Activated T-helper 17 cell treated with anti-CD3 and anti-CD28 coated beads, Interleukin-2, amount 50 U/mL, for 72 hours (primary cell): ENCODE data around the gene RIN3. TPM values are rescaled to one million over a fixed set of nuclear protein-coding genes. Genes with fewer than 3 reads are reported as not detected.

Experiments
- ATAC-seq: fragments of 150-1000 bp; cut with Tn5 transposase; replicated peaks from 2 replicates; pipeline ENCODE4 v1.10.0; 2021; ENCODE audit warnings: mild to moderate bottlenecking, moderate library complexity
- H3K27ac Mint-ChIP-seq: one replicate; pipeline ENCODE4 v1.8.0; 2022; ENCODE audit warnings: mixed read lengths
- H3K27me3 Mint-ChIP-seq: one replicate; pipeline ENCODE4 v1.8.0; 2022; ENCODE audit warnings: mixed read lengths
- H3K36me3 Mint-ChIP-seq: one replicate; pipeline ENCODE4 v1.8.0; 2022; ENCODE audit warnings: low read depth, mild to moderate bottlenecking, mixed read lengths
- H3K4me1 Mint-ChIP-seq: one replicate; pipeline ENCODE4 v1.8.0; 2022; ENCODE audit warnings: mixed read lengths
- H3K4me3 Mint-ChIP-seq: one replicate; pipeline ENCODE4 v1.8.0; 2022; ENCODE audit warnings: mild to moderate bottlenecking, mixed read lengths
- H3K9me3 Mint-ChIP-seq: one replicate; pipeline ENCODE4 v1.8.0; 2022; ENCODE audit warnings: mixed read lengths
- total RNA-seq, 2 donors: library from RNA; stranded (reverse); gene quantifications; one replicate each; pipeline ENCODE4 v1.2.3, GENCODE V29; 2022

The RIN3 gene
- total RNA-seq, 2 donors from 2014 or later, result 14.1 to 24.1 TPM

DNA sequence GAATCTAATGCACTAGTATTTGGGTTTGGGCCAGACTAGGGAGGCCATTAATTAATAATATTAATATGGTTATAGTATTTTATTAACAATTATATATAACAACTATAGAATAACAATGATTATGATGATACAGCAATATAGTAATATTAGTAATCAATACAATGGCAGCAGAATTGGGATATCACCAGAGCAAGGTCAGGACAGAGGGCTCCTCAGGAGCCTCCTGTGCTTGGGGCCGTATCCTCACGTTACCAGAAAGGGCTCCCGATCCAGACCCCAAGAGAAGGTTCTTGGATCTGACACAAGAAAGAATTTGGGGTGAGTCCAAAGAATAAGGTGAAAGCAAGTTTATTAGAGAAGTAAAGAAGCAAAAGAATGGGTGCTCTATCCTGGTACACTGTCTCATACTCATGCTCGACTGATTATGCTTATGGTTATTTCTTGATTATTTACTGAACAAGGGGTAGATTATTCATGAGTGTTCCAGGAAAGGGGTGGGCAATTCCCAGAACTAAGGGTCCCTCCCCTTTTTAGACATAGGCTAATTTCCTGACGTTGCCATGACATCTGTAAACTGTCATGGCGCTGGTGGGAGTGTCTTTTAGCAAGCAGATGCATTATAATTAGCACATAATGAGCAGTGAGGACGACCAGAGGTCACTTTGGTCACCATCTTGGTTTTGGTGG lies 61.6 kb downstream of the RIN3 start:
- peaks cover 9% of the 10 kb centered on the region for H3K4me1 Mint-ChIP-seq
- no peak for ATAC-seq
- H3K27me3 Mint-ChIP-seq, result no peaks in the 10 kb centered on the region
- no peak overlapping the region for H3K27ac Mint-ChIP-seq
- no peak overlapping the region for H3K4me3 Mint-ChIP-seq
- no peaks in the 10 kb centered on the region for H3K9me3 Mint-ChIP-seq
- peaks cover 11% of the 10 kb centered on the region for H3K36me3 Mint-ChIP-seq

DNA sequence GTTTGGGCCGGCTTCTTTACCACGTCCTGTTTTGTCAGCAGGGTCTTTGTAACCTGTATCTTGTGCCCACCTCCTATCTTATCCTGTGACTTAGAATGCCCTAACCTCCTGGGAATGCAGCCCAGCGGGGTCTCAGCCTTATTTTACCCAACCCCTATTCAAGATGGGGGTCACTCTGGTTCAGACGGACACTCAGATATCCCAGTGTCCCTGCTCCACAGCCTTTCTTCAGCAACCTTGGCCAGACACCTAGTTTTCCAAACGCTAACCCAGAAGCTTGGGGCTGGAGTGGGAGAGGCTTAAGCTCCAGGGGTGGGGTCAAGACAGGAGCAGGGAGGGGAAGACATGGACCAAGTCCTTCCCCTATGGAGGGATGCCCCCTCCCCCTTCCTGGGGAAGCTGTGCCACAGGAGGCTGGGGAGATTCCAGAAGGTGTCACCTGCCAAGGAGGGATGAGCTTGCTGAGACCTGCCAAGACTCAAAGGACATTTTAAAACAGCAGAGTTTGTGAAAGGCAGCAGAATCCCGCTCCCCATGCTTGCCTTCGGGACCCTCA lies 62.2 kb downstream of the RIN3 start:
- Mint-ChIP-seq H3K4me3 (no peak overlapping the region), H3K36me3 (peaks cover 11% of the 10 kb centered on the region), H3K9me3 (no peaks in the 10 kb centered on the region), H3K4me1 (peaks cover 9% of the 10 kb centered on the region), H3K27me3 (no peaks in the 10 kb centered on the region), H3K27ac (no peak overlapping the region)
- ATAC-seq, result no peak

DNA sequence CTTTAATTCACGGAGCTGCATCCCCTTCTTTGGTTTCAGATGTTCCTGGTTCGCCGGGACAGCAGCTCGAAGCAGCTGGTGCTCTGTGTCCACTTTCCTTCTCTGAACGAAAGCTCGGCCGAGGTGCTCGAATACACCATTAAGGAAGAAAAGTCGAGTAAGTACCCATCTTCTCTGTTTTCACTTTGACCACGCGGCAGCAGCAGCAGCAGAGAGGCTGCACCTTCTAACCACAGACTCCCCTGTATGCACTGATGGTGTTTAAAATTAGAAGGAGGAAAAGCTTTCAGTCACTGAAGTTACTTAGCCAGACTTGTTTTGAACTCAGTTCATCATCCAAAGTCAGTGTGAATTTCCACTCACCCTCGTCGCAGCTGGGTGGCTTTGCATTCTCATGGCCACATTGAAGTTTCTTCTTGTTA lies 63.8 kb downstream of the RIN3 start:
- H3K27ac Mint-ChIP-seq, result peak overlapping the region; percentile 72
- H3K9me3 Mint-ChIP-seq, result no peaks in the 10 kb centered on the region
- H3K4me3 Mint-ChIP-seq, result peak overlapping the region; percentile 75
- no peaks in the 10 kb centered on the region for H3K27me3 Mint-ChIP-seq
- H3K36me3 Mint-ChIP-seq, result peaks cover 11% of the 10 kb centered on the region
- ATAC-seq, result peak; percentile 79
- H3K4me1 Mint-ChIP-seq, result peaks cover 9% of the 10 kb centered on the region

DNA sequence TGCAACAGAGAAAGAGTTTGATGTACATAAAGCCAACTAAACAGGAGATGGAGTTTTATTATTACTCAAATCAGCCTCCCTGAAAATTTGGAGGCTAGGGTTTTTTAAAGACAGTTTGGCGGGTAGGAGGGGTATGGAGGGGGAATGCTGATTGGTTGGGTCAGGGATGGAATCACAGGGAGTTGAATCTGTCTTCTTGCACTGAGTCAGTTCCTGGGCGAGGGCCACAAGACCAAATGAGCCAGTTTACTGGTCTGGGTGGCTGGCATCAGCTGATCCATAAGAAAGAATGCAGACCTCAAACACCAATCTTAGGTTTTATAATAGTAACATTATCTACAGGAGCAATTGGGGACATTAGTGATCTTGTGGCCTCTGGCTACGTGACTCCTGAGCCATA lies 64.9 kb downstream of the RIN3 start:
- peaks cover 11% of the 10 kb centered on the region for H3K36me3 Mint-ChIP-seq
- H3K9me3 Mint-ChIP-seq, result no peaks in the 10 kb centered on the region
- no peak overlapping the region for H3K4me3 Mint-ChIP-seq
- no peak overlapping the region for H3K27ac Mint-ChIP-seq
- H3K27me3 Mint-ChIP-seq, result no peaks in the 10 kb centered on the region
- no peak for ATAC-seq
- H3K4me1 Mint-ChIP-seq, result peaks cover 18% of the 10 kb centered on the region

DNA sequence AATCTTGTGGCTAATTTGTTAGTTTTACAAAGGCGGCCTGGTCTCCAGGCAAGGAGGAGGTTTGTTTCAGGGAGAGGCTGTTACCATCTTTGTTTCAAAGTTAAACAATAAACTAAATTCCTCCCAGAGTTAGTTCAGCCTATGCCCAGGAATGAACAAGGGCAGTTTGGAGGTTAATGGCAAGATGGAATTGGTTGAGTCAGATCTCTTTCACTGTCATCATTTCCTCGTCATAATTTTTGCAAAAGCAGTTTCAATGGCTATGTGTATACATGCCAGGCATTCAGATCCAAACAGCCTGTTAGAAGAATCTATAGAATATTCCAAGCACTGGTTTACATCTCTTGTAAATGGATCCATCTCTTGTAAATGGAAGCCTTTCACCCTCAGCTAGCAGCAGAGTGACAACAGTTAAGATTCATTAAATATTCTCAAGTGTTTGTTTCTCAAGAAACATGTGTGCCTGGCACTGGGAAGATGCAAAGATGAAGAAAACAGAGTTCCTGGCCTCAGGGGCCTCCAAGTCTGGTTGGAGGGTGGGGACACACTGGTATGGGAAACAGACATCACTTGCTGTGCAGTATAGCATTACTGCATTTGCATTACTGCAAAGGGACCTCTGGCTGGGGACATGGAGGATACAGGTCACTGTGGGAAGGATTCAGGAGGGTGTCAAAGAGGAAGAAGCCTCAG lies 65.8 kb downstream of the RIN3 start:
- Mint-ChIP-seq H3K36me3 (peaks cover 11% of the 10 kb centered on the region), H3K4me3 (no peak overlapping the region), H3K27me3 (no peaks in the 10 kb centered on the region), H3K4me1 (peaks cover 22% of the 10 kb centered on the region), H3K9me3 (no peaks in the 10 kb centered on the region), H3K27ac (no peak overlapping the region)
- ATAC-seq, result no peak

DNA sequence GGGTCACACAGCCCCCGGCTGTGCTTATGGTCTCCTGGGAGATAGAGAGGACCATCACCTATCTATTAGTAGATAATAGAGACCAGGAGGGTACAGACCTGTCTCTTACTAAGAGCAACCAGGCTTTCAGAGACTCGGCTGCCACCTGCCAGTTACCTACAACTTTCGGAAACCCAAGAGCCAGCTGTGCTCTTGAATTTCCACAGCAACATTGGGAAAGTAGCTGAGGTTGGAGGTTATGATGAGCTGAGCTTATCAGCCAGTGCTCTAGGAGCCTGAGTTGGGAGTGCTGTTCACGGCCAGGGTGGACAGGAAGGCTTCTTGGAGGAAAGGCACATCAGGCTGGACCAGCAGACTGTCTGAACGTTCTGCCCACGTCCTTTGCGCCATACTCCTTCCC lies 67.6 kb downstream of the RIN3 start:
- H3K4me3 Mint-ChIP-seq, result no peak overlapping the region
- ATAC-seq, result no peak

DNA sequence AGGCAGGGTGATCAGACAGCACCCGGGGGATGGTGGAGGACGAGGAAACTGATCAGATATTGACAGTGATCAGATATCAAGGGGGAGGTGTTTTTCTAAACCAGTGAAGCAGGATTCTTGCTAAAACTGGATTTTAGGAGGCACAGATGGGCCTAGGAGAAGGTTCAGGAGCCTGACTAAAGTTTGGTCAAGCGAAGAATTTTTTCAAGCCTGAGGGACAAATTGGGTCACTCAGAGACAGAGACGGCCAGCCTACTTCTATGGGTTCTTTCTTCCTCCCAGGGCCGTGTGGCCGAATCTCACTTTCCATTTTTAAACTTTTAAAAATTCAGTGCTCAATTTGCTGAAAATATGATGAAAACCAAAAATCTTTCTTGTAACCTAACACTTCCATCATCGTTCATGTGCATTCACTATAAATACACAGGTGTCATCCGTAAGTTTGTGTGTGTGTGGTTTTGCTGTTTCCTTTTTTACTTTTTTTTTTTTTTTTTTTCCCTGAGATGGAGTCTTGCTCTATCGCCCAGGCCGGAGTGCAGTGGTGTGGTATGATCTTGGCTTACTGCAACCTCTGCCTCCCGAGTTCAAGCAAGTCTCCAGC lies 68.5 kb downstream of the RIN3 start:
- Mint-ChIP-seq H3K27ac (no peak overlapping the region), H3K4me1 (peaks cover 42% of the 10 kb centered on the region), H3K36me3 (peaks cover 11% of the 10 kb centered on the region), H3K4me3 (no peak overlapping the region), H3K9me3 (peaks cover under 1% of the 10 kb centered on the region), H3K27me3 (no peaks in the 10 kb centered on the region)
- ATAC-seq, result no peak

More for the DNA sequence above, 67.6 kb downstream of the RIN3 start:
- Mint-ChIP-seq H3K4me1 (peaks cover 35% of the 10 kb centered on the region), H3K9me3 (no peaks in the 10 kb centered on the region), H3K27ac (no peak overlapping the region), H3K27me3 (no peaks in the 10 kb centered on the region), H3K36me3 (peaks cover 11% of the 10 kb centered on the region)

DNA sequence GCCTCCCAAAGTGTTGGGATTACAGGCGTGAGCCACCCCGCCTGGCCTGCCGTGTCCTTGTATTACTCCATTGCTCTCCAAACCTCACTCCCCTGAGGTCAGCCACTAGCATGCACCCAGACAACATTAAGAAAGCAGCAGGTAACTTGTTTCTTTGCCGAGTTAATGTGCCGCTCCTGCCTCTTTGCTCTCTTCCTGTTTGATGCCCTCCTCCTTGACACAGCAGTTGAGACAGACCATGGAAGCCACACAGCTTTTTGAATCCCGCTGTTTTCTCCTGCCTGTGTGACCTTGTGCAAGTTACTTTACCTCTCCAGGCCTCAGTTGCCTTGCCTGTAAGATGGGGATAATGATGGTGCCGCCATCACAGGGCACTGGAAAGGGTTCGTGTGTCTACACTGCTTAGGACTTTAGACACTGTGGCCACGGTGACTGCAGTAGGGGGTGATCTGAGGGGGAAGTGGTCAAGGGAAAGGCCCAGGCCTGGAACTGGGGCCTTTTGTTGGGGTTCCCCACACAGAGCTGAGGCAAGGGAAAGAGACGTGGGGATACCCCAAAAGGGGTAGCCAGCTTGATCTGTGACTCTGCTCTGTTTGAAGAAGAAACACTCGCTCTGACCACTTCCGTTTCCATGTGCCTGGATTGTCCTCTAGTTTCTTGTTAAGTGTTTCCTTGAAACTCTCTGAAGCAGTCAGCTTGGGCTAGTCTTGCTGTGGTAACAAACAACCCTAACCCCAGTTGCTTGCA lies 69.3 kb downstream of the RIN3 start:
- Mint-ChIP-seq H3K4me3 (peak overlapping the region; percentile 34), H3K9me3 (peaks cover 3% of the 10 kb centered on the region), H3K27ac (peak overlapping the region; percentile 63), H3K4me1 (peaks cover 40% of the 10 kb centered on the region), H3K27me3 (no peaks in the 10 kb centered on the region), H3K36me3 (peaks cover 4% of the 10 kb centered on the region)
- peak; percentile 79 for ATAC-seq

DNA sequence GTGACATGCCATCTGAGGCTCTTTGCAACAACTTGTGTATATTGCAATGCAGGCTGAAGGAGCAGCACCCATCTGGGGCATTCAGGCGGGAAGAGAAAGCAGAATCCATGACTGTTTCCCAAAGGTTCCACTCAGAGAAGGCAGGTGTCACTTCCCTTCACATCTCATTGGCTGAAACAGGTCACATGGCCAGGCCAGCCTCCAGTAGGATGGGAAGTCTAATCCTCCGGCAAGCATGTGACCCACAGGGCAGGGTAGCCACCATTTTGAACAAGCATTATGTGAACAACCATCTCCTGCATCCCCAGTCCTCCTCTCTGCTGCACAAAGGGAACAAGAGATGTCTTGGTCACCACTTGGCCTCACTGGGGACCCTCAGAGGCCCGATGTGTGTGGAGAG lies 70.6 kb downstream of the RIN3 start:
- no peaks in the 10 kb centered on the region for H3K27me3 Mint-ChIP-seq
- no peak for ATAC-seq
- H3K27ac Mint-ChIP-seq, result no peak overlapping the region
- H3K9me3 Mint-ChIP-seq, result peaks cover 3% of the 10 kb centered on the region
- peaks cover 44% of the 10 kb centered on the region for H3K4me1 Mint-ChIP-seq
- no peak overlapping the region for H3K4me3 Mint-ChIP-seq
- no peaks in the 10 kb centered on the region for H3K36me3 Mint-ChIP-seq

DNA sequence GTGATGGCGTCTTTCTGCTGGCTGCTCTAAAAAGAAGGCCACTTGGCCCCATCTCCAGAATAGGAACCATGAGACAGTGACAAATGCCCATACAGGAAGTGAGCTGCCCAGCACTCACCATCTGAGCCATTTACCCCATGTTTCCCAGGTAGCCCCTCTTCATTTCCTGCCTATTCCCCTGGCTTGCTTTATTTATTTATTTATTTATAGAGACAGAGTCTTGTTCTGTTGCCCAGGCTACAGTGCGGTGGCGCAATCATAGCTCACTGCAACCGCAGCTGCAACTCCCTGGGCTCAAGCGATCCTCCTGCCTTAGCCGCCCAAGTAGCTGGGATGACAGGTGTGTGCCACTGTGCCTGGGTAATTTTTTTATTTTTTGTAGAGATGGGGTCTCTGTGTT lies 71.2 kb downstream of the RIN3 start:
- H3K27me3 Mint-ChIP-seq, result no peaks in the 10 kb centered on the region
- H3K27ac Mint-ChIP-seq, result no peak overlapping the region
- no peak for ATAC-seq
- peaks cover 3% of the 10 kb centered on the region for H3K9me3 Mint-ChIP-seq
- H3K36me3 Mint-ChIP-seq, result no peaks in the 10 kb centered on the region
- peaks cover 46% of the 10 kb centered on the region for H3K4me1 Mint-ChIP-seq
- no peak overlapping the region for H3K4me3 Mint-ChIP-seq

DNA sequence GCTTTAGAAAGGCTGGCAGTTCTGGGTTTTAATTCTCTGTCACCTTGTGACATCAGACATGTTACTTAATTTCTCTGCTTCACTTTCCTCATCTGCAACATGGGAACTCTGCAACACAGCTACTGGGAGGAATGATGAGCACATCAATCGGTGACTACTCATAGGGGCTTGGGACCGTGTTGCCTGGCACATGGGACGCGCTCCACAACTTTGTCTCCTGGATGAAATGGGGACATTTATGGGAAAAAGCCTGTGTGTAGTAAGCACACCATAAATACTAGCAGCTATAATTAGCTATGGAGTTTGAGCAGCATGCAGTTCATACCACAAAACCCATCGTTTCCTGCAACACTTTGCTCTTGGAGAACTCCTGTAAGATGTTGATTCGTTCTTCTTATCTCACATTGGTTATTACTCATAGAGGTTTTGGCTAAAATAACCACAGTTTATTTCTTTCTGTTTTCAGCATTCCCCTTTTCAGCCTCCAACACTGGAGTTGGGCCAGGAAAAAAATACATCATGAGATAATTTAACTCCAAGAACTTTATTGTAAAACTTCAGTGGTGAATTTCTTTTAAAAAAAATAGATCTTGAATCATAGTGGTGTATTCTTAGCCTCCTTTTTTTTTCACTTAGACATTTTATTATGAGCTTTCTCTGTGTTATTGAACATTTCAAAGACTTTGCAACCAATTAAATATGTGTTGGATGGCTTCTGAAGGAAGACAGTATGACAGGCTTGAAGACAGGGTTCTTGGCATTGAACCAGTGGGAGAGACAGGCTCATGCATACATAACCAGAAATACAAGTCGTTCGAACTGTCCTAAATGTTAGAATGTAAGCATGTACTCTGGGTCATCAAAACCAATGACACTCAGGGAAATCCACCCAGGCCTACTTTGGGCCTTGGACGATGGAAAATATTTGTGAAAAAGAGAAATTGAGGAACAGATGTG lies 72.7 kb downstream of the RIN3 start:
- peak; percentile 78 for ATAC-seq
- H3K36me3 Mint-ChIP-seq, result no peaks in the 10 kb centered on the region
- peak overlapping the region; percentile 73 for H3K4me3 Mint-ChIP-seq
- H3K9me3 Mint-ChIP-seq, result peaks cover 8% of the 10 kb centered on the region
- H3K27me3 Mint-ChIP-seq, result no peaks in the 10 kb centered on the region
- H3K4me1 Mint-ChIP-seq, result peaks cover 50% of the 10 kb centered on the region
- H3K27ac Mint-ChIP-seq, result peak overlapping the region; percentile 85

DNA sequence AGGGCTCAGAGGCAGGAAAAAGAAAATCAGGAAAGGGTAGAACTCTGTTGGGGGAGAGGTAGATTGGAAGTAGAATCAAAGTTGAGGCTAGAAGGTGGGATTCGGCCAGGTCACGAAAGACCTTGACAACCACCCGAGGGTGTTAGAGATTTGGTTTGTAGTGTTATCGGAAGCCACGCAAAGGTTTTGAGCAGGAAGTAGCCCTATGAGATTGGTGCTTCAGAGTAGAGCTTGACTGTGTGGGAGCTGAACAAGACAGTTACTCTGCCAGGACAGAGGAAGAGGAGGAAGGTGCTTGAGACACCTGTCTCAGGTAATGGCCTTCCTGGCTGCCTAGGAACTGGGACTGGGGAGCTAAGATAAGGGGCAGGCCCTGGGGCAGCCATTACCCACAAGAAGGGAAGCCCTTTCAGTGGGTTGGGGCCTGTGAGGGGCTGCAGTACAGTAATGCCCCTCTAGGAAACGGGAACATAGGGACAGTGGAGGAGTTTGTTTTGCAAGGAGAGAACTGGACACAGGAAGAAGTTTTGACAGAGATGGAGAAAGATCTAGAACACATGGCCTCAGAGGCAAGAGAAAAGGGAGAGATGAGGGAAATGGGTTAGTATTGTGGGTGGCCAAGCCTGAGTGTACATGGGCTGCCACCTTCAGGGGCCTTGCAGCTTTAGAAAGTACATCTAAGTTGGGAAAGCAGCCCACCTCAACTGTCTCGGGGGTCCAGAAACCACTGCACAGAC lies 73.5 kb downstream of the RIN3 start:
- H3K4me3 Mint-ChIP-seq, result peak overlapping the region; percentile 73
- H3K9me3 Mint-ChIP-seq, result peaks cover 8% of the 10 kb centered on the region
- H3K4me1 Mint-ChIP-seq, result peaks cover 50% of the 10 kb centered on the region
- H3K27me3 Mint-ChIP-seq, result no peaks in the 10 kb centered on the region
- peak; percentile 18 for ATAC-seq
- peak overlapping the region; percentile 85 for H3K27ac Mint-ChIP-seq
- H3K36me3 Mint-ChIP-seq, result no peaks in the 10 kb centered on the region

DNA sequence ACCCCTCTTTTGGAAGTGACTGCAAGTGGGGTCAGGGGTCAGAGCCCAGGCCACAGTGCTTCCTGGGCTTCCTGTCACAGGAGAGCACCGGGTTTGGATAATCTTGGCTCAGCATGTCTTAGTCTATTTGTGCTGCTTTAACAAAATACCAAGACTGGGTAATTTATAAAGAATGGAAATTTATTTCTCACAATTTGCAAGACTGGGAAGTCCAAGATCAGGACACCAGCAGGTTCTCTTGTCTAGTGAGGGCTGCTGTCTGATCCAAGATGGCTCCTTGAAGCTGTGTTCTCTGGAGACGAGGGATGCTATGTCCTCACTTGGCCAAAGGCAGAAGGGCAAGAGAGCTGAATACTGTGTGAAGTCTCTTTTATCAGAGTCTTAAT lies 74.1 kb downstream of the RIN3 start:
- no peaks in the 10 kb centered on the region for H3K36me3 Mint-ChIP-seq
- H3K27me3 Mint-ChIP-seq, result no peaks in the 10 kb centered on the region
- peaks cover 49% of the 10 kb centered on the region for H3K4me1 Mint-ChIP-seq
- peak overlapping the region; percentile 73 for H3K4me3 Mint-ChIP-seq
- peaks cover 8% of the 10 kb centered on the region for H3K9me3 Mint-ChIP-seq
- peak overlapping the region; percentile 85 for H3K27ac Mint-ChIP-seq
- ATAC-seq, result no peak
